Tongue (tissue), 2 donors: Measurements from ENCODE around the gene TPCN1. TPM values are rescaled to one million over a fixed set of nuclear protein-coding genes. Genes with fewer than 3 reads are reported as not detected.
"Not testable (repeated sequence)": the region's sequence is repeated elsewhere in the genome, so short reads cannot be mapped to it uniquely, and the experiment has no call there.

Experiments
- DNase-seq: peaks from one replicate; pipeline ENCODE4 v3.0.0-alpha.2; 2015
- total RNA-seq: library from RNA; depleted of rRNA; stranded (reverse); fragments of >200 nt; gene quantifications from one replicate; pipeline ENCODE4 v1.2.3, GENCODE V29; 2014

The TPCN1 gene
- total RNA-seq, 1 donor from 2014 or later = 27.0 TPM

DNA sequence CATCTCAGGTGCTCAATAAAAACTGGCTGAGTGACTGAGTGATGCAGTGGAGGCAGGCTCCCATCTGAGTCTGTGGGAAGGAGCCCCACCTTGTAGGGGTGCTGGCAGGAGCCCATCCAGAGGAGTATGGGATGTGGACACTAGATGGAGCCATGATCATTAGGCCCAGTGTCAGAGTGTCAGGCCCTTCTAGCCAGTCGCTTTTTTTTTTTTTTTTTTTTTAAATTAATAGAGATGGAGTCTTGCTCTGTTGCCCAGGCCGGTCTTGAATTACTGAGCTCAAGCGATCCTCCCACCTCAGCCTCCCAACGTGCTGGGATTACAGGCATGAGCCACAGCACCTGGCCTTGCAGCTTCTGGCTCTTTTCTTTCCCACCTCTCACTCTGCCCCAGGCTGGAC is 24.3 kb upstream of the TPCN1 start:
- peak; percentile 83 for DNase-seq

GRCh38 chr12:113197518-113198077 is 23.7 kb upstream of the TPCN1 start:
- DNase-seq = no peak

DNA sequence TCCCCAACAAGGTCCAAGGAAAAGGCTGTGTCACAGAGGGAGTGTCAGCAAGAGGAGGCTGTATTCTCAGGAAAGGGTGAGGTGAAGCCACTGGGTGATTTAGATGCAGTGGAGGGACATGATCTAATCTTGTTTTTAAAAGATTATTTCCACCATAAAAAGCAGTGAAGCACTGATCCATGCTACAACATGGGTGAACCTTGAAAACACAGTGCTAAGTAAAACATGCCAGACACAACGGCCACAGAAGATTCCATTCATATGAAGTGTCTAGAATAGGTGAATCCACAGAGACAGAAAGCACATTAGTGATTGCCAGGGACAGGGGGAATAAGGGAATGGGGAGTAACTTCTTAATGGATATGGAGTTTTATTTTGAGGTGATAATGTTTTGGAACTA is 23.0 kb upstream of the TPCN1 start:
- no peak for DNase-seq

DNA sequence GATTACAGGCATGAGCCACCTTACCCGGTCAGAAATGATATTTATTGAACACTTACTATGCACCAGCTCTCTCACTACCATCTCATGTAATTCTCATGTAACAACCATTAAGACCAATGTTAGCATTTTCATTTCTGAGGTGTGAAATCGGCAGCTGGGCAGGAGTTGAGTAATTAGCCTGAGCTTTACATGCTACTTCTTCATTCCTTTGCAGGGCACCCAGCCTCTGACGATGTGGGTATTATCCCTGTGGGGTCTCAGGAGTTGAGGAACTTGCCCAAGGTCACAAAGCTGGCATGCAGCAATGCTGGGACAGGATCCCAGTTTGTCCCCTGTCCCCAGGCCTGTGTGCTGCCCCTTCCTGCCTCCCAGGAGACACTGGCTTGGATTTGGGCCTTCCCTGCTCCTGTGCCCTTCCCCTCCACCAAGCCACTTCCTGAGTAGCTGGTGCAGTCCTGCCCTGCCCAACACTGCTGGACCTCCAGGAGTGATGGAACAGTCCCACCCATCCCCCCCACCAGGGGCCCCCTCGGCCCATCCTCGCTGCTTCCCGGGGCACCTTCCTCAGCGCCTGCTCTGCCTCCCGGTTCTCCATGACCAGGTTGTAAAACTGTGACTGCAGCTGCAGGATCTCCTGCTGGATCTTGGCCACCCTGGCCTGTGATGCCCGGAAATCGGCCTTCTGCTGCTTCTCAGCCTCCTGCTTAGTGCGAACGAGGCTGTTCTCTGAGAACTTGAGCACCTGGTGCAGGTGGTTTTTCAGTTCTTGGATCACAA is 21.1 kb upstream of the TPCN1 start:
- DNase-seq = no peak

- no peak for DNase-seq
Observed at GRCh38 chr12:113201187-113202177, 19.8 kb upstream of the TPCN1 start.

DNA sequence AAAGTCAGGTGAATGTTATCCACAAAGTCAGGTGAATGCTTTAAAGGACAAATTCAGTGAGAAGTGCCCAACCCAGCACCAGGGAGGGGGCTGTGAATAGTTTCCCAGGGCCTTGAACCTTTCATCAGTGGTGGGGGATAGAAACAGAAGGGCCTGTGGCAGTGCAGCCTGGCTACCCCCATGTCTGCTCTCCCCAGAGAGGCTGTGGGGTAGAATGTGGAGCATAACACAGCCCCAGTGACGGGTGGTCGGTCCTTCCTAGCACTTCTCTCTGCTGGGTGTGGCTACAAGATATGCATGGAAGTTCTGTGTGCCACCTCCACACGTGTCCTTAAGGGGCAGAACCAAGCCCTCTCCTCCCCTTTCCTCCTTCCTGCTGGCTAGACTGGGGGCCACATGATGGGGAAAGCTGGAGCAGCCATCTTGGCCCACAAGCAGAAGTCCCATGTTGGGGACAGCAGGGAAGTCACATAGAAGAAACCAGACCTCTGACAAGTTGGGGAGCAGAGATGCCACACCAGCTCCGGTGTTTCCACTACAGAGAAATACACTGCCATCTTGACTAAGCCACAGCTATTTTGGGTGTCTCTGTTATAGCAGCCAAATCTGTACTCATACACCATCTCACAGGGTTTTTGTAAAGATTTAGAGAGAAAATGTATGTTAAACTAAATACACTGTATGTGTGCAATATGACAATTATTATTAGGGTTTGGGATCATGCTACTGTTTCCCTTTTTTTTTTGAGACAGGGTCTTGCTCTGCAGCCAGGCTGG is 18.8 kb upstream of the TPCN1 start:
- DNase-seq = no peak

DNA sequence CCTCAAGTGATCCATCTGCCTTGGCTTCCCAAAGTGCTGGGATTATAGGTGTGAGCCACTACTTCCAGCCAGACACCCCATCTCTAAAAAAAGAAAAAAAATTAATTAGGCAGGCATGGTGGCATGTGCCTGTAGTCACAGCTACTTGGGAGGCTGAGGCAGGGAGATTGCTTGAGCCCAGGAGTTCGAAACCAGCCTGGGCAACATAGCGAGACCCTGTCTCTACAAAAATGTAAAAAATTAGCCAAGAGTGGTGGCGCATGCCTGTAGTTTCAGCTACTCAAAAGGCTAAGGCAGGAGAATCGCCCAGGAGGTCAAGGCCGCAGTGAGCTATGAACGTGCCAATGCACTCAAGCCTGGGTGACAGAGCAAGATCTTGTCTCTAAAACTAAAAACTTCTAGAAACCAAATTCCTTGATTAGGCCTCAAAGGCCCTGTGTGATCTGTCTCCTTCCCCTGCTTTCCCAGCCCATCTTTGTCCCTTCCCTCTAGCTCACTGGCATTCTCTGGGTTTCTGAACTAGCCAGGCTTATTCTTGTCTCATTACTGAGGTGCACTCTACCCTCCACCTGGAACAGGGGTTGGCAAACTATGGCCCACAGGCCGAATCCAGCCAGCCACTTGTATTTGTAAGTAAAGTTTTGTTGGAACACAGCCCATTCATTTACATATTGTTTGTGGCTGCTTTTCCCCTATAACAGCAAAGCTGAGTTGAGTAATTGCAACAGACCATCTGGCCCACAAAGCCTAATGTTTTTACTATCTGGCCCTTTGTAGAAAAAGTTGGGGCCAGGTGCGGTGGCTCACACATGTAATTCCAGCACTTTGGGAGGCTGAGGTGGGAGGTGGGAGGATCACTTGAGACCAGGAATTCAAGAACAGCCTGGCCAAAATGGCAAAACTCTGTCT is 17.2 kb upstream of the TPCN1 start:
- DNase-seq = no peak

- no peak for DNase-seq
Observed at GRCh38 chr12:113204804-113205203, 16.5 kb upstream of the TPCN1 start.

DNA sequence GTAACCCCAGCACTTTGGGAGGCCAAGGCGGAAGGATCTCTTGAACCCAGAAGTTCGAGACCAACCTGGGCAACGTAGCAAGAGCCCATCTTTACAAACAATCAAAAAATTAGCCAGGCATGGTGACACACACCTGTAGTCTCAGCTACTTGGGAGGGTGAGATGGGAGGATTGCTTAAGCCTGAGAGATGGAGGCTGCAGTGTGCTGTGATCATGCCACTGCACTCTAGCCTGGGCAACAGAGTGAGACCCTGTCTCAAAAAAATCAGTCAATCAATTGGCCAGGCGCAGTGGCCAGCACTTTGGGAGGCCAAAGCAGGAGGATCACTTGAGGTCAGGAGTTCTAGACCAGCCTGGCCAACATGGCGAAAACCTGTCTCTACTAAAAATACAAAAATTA is 14.5 kb upstream of the TPCN1 start:
- not testable (repeated sequence) for DNase-seq

- no peak for DNase-seq
Observed at GRCh38 chr12:113207613-113208040, 13.6 kb upstream of the TPCN1 start.

DNA sequence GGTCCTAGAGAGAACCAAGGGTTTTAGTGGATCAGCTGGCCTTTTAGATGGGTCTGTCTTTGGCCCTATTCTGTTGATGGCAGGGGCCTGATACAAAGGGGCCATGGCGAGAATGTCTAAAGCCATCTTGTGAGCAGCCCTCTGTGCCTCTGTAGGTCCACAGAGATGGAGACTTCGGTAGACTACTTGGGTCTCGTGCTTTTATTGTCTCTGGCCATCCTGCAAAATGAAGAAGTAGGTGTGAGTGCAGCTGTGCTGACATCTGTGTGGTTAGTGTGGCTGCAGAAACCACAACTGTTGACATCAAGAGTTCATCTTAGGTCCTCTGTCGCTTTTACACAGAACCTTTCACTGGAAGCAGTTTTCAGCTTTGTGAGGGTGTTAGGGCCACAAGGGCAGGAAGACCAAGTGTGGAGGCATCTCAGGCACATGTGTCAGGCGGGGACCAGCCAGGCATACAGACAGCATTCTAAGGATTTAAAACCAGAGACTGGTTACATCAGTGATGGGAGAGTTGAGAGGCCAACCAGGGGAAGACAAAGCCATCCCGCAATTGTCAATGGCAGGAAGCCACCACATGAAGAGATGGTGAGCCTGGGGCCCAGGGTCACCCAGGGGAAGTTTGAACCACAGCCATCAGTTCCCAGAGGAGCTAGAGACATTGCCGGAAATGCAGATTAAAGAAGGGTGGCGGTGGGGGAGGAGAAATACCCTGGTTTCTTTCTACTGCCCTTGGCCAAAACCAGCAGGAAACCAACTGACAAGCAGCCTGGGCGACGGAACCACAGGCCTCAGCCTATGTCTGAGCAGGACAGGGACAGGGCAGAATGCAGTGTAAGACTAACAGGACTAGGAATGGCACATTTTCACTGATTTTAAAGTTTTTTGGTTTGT is 13.0 kb upstream of the TPCN1 start:
- no peak for DNase-seq

DNA sequence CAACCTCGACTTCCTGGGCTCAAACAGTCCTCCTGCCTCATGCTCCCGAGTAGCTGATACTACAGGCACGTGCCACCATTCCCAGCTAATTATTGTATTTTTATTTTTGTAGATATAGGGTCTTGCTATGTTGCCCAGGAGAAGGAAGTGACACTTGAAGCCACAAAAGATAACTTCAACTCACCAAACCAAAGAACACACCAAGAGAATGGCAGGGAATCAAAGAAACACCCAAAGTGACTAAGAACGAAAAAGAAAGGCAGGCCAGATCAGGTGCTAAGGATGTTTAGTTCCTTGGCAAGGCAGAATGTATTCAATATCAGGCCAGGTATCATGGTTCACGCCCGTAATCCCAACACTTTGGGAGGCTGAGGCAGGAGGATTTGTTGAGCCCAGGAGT is 10.1 kb upstream of the TPCN1 start:
- DNase-seq = no peak

- no peak for DNase-seq
Observed at GRCh38 chr12:113214895-113215400, 6.3 kb upstream of the TPCN1 start.

- no peak for DNase-seq
Observed at GRCh38 chr12:113216027-113216426, 5.2 kb upstream of the TPCN1 start.

GRCh38 chr12:113220593-113221180 is 577 bp upstream of the TPCN1 start:
- no peak for DNase-seq

GRCh38 chr12:113221997-113222729 is 899 bp downstream of the TPCN1 start:
- DNase-seq = no peak

DNA sequence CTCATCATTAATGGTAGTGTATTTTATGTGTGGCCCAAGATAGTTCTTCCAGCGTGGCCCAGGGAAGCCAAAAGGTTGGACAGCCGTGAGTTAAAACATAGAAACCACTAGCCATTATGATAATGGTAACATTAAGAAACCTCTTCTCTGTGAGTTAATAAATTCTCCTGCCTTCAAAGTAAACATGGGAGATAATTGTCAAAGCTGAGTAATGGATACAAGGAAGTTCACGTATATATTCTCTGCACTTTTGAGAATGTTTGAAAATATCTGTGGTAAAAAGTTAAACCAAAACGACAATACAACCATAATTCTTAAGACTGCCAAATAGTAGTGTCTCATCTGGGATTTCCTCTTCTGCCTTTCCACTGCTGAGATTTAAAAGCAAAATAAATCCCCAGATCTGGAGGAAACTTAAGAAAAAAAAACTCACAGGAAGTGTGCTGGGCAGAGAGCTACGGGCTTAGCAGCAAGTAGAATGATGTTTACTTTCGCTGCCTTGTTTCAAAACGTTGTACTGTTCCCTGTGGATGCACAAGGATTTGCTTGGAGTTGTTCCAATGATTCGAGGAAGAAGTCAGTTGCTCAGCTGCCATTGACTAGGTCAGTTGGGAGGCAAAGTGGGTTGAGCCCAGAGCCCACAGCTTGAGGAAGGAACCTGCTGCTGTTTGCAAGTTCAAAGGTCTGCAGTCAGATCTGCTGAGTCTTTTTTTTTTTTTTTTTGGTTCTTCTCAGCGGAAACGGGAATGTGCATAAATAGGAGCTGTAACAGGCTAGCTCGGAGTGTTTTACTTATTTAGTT is 1.7 kb downstream of the TPCN1 start:
- DNase-seq = peak; percentile 87

GRCh38 chr12:113224955-113225354 is 3.7 kb downstream of the TPCN1 start:
- DNase-seq = no peak
